AG10803 (cell line): Measurements from ENCODE around the gene LDLRAD4.
A peak's percentile ranks its signal among the peaks of the same experiment; 100 is the strongest.

ENCODE experiments used
- DNase-seq: peaks from one replicate; pipeline ENCODE4 v3.0.0; 2010; ENCODE audit warnings: low read depth
- H3K4me3 ChIP-seq: 2 replicates; pipeline ENCODE4 v1.5.1; 2011; ENCODE audit warnings: mild to moderate bottlenecking, low read length, control low read depth
- CTCF ChIP-seq: conservative IDR thresholded peaks from 2 replicates; pipeline ENCODE4 v1.5.1; 2011; ENCODE audit warnings: mild to moderate bottlenecking, low read length, control low read depth, inconsistent platforms

The LDLRAD4 gene

DNA sequence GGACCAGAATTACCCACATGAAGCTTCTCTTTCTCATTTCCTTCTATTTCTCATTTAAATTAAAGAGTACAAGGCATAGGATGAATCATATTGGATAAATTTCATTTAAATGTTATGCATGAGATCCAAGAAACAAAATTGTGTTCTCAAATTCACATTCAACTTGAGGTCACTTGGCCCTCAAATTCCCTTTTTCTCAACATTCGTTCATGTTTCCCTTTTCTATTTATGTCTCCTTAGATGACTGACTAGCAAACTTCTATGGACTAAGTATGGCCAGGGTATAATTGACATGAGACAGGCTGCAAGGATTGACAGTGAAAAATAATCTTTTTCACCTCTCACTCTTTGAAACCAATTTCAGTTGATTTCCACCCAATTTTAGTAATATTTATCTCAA lies 4.0 kb upstream of the LDLRAD4 start:
- DNase-seq, result no peak
- no peak for TF ChIP-seq CTCF
- H3K4me3 ChIP-seq, result no peak overlapping the region

DNA sequence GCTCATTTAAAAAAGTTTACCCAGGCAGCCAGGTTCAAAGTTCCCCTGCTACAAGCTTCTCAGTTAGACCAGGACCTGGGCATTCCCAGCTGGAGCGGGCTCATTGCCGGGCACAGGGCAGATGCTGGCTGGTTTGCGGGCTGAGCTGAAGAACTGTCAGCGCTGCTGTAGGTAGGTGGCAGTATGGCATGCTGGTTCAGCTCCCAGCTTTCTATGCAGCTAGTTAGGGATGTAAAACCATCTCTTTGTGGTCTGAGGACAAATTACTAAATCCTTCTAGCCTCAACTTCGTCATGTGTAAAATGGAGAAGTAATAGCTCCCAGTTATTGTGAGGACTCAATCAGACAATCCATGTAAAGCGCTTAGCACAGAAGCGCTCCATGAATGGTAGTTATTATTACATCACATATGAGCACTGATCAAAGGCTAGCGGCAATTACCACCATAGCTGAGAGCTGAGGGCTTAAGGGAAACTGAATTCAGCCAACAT lies 2.4 kb upstream of the LDLRAD4 start:
- DNase-seq, result peak; percentile 80
- no peak overlapping the region for H3K4me3 ChIP-seq
- TF ChIP-seq CTCF, result peak; percentile 84

GRCh38 chr18:13216711-13217465 lies 1.7 kb upstream of the LDLRAD4 start:
- H3K4me3 ChIP-seq, result no peak overlapping the region; the same call in 1 of the 2 replicates
- TF ChIP-seq CTCF, result no peak
- DNase-seq, result no peak

GRCh38 chr18:13217466-13217961 lies 1.0 kb upstream of the LDLRAD4 start:
- no peak for TF ChIP-seq CTCF
- peak overlapping the region; percentile 31 for H3K4me3 ChIP-seq
- peak; percentile 15 for DNase-seq

- TF ChIP-seq CTCF, result no peak
- no peak for DNase-seq
- peak overlapping the region; percentile 49 for H3K4me3 ChIP-seq
These were observed 591 bp upstream of the LDLRAD4 start for GRCh38 chr18:13217971-13218367.

DNA sequence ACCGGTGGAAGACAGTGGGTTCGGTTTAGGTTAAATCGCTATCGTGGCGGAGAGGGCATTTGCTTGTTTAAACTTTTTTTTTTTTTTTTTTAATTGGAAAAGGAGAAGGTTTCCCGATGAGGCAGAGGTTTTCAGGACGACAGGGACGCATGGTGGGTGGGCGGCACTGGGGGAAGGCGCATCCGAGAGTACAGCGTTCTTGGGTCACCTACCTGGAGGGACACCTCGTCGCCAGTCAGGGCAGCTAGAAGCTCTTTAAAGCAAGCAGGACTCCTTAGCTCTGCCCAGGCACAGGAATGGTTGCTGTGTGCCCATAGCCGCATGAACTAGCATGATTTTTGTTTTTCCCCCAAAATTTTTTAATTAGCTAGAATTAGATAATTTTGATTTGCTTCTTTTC lies 437 bp downstream of the LDLRAD4 start:
- peak overlapping the region; percentile 49 for H3K4me3 ChIP-seq
- DNase-seq, result no peak
- no peak for TF ChIP-seq CTCF

GRCh38 chr18:13219593-13220159 lies 1.1 kb downstream of the LDLRAD4 start:
- H3K4me3 ChIP-seq, result no peak overlapping the region
- no peak for TF ChIP-seq CTCF
- no peak for DNase-seq
